HG03432 (cell line): Measurements from ENCODE around the gene HCN1.
"Not testable (repeated sequence)": the region's sequence is repeated elsewhere in the genome, so short reads cannot be mapped to it uniquely, and the experiment has no call there.

Experiments used
- ATAC-seq: cut with Tn5 transposase; IDR thresholded peaks from one replicate; pipeline ENCODE4 v1.9.1; 2021; ENCODE audit warnings: mild to moderate bottlenecking, moderate library complexity; ENCODE audit not compliant: unreplicated experiment

Gene HCN1

DNA sequence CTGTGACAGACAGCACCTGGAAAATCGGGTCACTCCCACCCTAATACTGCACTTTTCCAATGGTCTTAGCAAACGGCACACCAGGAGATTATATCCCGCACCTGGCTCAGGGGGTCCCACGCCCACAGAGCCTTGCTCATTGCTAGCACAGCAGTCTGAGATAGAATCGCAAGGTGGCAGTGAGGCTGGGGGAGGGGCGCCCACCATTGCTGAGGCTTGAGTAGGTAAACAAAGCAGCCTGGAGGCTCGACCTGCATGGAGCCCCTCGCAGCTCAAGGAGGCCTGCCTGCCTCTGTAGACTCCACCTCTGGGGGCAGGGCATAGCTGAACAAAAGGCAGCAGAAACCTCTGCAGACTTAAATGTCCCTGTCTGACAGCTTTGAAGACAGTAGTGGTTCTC is 383.6 kb downstream of the HCN1 start:
- ATAC-seq = not testable (repeated sequence)

DNA sequence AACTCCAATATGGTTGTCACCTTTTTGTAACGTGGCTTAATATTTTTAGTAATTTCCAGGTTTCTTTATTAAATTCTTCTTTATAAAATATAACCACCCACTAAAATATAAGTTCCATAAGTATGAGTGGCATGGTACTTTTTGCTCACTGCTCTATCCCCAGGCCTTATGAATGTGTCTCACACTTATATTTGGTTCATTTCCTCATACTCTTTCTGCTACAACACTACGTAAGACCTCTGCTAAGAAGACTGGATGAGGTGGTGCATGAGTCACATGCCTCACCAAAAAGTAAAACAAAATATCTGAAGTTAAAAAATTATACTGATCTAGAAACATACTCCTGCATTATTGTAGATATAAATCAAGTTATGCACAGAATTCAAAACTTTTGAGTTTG is 400.9 kb downstream of the HCN1 start:
- ATAC-seq = no peak

DNA sequence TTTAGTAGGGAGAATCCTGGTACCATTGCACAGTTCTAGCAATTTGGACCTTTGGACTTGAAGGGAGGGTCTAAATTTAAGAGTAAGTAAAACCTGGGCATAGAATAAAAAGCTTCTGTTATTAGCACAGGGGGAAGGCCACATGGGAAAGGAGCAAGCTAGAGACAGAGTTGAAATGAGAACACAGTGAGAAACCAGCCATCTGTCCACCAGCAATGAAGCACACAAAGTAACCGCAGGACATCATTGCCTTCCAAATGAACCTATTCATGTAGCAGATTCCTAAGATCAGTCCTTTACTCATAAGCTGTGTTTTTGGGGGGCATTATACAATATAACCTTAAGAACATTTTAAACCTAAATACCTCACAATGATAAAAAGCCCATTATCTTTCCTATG is 407.4 kb downstream of the HCN1 start:
- no peak for ATAC-seq

DNA sequence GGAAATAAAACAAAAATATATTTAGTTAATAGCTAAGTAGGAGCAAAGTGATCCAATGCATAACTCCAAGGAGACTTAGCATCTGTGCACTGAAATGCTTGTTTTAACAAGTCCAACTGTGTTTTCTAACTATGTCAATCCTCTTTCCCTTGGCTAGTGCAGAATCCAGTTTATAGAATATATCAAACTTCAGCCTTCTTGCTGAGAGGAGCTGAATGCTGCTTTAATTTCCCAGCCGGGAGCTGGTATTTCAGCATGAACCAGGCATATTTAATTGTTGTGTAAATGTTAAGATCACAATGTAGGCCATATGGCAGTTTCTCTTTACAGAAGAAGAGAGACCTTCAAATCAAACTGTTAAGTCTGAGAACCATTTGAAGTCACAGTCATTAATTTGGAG is 411.7 kb downstream of the HCN1 start:
- no peak for ATAC-seq

DNA sequence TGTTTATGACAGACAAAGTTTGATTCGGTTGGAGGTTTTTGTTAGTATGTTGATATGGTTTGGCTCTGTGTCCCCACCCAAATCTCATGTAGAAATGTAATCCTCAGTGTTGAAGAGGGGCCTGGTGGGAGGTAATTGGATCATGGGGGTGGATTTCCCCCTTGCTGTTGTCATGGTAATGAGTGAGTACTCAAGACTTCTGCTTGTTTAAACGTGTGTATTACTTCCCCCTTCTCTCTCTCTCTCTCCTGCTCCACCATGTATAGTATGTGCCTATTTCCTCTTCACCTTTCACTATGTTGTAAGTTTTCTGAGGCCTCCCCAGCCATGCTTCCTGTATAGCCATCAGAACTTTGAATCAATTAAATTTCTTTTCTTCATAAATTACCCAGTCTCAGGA is 415.1 kb downstream of the HCN1 start:
- ATAC-seq = no peak

DNA sequence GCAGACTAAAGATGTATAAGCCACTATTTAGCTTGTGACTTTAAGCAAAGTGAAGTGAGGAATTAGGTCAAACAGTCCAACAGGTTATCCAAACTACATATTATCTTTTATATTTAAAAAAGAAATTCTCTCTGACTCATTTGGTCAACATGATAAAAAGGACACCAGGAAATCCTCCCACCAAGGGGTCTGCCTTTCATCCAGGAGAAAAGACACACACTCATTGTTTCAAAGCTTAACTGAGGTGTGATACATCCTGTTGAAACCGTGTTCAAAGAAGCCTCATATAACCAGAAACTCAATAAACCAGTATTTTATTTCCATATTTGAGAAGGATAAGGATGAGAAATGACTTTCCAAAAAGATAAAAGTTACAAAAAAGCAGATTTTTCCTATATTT is 417.1 kb downstream of the HCN1 start:
- ATAC-seq = no peak

DNA sequence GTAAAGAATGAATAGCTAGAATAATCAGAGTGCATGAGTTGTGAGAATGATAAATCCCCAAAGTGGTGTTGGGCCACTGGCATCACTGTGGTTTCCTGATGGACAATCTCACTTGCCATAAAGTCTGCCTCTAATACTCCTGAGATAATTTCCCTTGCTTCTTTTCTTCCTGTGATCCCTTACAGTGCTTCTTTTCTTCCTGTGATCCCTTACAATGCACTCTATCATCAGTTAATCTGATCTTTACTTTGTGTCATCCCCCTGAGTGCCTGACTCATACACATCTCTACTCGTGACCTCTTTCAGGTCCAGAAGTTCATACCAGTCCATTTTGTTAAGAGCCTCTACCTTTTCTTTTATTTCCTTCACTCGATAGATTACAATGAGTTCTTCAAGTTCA is 418.3 kb downstream of the HCN1 start:
- no peak for ATAC-seq

DNA sequence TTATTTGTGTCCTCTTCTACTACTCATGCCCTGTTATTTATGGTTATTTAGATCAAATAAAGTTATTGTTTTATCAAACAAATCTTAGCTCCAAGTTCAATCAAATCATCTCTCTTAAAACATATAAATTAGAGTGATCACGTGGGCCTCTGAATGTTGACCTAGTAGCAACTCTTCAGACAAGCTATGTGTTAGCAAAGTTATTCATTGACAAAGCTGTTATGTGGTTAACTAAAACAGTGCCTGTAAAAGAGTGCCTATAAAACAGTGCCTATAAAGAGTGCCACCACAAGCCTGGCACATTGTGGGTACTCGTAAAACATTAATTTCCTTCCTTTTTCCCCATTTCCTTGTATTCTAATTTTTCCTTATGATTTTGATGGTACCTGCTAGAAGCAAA is 421.9 kb downstream of the HCN1 start:
- ATAC-seq = no peak

DNA sequence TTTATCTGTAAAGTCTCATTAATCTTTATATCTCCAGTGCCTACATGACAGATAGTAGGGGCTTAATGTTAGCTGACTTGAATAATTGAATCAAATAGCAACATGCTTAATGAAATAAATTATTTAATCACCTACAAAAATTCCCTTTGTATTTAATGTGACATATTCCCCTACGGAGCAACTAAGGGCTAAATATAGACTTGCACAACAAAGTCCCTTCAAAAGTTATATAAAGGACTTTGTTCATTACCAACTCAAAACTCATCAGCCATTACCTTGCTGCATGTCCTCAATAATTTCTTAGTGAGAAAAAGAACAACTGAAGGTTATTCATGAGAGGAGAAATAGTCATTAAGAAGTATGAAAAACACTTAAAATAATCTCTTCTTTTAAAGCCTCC is 424.6 kb downstream of the HCN1 start:
- no peak for ATAC-seq

DNA sequence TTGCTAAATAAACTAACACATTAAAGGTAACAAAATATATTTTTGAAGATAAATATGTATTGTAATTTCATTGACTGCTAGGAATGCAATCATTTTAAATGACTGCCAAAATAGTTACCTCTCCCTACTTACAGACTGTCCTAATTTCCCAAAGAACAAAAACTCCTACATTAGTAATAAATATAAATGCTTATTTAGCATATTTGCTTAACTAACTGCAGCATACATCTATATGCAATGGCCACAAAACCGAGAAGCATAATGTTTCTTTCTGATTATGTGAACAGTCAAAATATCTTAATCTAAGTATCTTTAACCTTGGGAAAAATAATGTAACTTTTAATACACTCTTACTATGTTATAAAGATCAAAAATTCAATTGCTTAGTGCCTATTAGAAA is 431.7 kb downstream of the HCN1 start:
- no peak for ATAC-seq

DNA sequence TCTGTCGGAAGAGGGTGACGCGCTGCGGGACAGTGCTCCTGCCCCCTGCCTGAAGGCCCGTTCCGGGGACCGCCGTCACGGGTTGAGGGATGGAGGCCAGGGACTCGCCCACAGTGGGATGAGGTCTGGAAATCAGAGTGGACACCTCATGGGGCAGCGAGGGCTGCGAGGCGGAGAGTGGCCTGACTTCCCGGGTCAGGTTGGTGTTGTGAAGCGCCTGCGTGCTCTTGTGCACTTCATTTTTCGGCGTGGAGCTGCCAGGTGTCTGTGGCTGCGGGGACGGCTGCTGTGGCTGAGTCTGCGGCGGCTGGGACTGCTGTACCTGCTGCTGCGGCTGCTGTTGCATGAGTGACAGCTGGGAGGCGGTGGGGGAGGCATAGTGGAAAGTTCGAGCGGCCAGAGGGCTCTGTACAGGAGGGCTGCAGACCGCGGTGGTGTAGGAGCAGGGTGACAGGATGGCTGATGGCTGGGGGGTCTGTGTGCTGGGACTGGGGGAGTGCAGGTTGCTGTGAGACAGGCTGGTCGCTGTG is 434.1 kb downstream of the HCN1 start:
- ATAC-seq = no peak

DNA sequence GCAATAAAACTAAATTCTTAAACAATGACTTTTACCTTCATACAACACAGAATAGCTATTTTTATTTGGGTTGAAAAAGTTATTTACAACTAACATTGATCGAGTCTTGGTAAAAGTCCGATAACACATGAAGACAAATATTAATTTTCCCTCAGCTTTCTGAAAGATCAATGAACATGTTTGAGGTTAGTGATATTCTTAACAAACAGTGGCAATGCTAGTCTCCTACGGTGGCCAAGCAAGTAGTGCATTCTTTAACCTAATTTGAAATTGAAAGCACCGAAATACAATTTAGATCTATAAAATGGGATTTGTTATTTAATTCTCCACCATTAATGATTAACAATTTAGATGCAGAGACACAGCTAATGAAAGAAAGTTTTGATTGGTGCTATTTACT is 435.1 kb downstream of the HCN1 start:
- no peak for ATAC-seq

DNA sequence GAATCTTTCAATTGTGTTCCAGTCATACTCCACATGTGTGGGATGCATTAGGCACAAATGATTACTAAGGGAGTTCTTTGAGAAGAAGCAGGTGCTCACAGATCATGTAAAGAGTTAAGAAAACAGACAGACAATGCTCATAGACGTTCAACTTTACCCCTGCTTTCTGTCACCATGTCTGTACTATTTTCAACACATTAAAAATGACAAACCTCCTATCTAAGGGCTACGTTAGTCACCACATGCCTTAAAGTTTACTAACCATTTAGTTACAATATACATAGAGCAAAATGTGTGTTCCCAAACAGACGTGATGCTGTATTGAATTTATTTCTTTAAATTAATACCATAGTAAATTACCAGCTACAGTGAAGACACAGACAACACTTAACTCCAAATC is 435.9 kb downstream of the HCN1 start:
- no peak for ATAC-seq

DNA sequence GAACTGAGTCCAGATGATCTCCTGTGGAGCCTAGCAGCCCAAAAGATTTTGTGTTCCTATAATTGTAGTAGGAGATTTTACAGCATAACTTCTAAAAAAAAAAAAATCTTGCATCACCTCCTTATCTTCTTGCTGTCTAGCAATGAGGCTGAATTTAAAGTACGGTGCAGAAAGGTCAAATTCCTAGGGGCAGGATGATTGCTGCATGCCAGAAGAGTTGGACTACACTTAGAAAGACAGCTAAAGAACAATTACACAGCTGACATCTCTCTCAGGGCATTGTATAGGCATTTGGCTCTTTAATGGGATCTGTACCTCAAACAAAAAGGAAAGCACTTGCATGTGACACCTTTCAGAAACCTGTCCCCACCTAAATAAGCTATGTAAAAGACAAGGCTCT is 443.2 kb downstream of the HCN1 start:
- ATAC-seq = no peak

DNA sequence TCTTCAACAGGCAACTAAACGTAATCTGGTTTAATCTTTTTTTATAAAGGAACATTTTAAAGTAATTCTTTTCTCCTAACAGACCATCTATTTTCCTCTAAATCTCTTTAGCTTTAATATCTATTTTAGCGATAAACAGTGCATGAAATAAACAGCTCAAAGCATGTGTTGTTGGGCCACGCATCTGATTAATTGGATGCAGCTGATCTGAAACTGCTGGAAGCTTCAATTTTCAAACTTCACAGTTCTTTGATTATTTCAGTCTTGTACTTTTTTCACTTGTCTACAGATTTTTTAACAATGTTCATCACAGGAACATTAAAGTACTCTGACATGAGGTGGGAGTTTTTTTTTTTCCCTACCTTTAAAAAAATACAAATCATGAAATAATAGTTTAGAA is 443.6 kb downstream of the HCN1 start:
- no peak for ATAC-seq

DNA sequence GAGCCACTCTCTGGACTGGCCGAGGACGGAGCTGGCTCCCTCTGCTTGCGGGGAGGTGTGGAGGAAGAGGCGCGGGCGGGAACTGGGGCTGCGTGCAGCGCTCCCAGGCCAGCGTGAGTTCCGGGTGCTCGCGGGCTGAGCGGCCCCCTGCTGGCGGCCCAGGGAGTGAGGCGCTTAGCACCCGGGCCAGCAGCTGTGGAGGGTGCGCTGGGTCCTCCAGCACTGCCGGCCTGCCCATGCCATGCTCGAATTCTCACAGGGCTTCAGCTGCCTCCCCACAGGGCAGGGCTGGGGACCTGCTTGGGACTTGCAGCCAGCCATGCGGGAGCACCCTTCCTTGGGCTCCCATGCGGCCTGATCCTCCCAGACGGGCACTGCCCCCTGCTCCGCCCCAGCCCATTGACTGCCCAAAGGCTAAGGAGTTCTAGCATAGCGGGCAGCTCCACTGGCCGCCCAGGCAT is 470.6 kb downstream of the HCN1 start:
- ATAC-seq = no peak

DNA sequence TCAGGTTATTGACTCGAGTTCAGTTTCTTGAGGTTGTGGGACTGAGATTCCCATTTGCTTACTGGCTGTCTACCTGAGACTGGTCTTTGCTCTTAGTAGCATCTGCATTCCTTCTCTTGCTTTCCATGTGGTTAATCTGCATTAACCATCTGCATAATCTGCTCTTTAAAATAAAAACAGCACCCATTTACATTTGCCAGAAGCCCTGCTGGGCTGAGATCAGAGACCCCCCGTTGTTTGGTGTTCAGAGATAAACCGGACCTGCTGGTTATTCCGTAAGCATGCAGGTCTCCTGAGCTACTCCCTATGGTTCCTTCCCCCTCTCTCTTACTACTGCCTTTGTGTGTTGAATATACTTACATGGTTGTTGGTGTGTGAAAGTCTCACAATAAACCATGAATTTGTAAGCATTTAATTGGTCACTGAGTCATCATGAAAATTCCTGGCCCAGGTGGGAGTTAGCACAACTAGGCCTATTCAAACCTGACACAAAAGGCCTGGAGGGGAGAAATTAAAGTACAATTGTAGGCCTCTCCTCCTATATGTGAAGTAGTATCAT is 490.7 kb downstream of the HCN1 start:
- no peak for ATAC-seq
